ENCODE data around the gene PTGER3.

DNA sequence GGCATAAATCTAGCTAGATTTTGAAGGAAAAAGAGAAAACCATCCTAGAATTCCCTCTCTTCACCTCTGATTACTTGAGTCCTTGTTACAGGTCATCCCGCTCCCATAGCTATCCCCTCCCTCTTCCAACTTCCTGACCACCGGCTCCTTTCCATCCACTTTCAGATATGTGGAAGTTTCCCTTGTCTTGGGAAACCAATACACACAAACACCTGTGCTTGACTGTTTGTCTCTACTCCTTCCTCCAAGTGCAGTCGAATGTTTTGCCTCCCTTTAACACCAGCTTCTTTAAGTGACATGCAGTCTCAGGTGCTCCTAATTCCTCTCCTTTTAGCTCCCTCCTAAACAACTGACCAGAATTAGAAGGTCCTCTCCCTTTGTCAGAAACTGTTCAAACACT, 70.0 kb downstream of the PTGER3 start:
- TF ChIP-seq CREB1 (IDR thresholded peaks at IDR 0.05; ENCODE audit: low read depth): no peak
- TF ChIP-seq TEAD4 (IDR thresholded peaks at IDR 0.05): no peak
- no peak for TF ChIP-seq YY1 (IDR thresholded peaks at IDR 0.05; ENCODE audit: low read depth)
- TF ChIP-seq CEBPB (IDR thresholded peaks at IDR 0.05): no peak
- TF ChIP-seq EP300 (IDR thresholded peaks at IDR 0.05; ENCODE audit: borderline replicate concordance): no peak
- TF ChIP-seq TAF1 (IDR thresholded peaks at IDR 0.05; ENCODE audit: low read depth): no peak
- TF ChIP-seq MAX (IDR thresholded peaks at IDR 0.05): no peak
- TF ChIP-seq EGR1 (IDR thresholded peaks at IDR 0.05): no peak
- no peak for TF ChIP-seq REST (IDR thresholded peaks at IDR 0.05; ENCODE audit: low read depth)
- TF ChIP-seq RAD21 (IDR thresholded peaks at IDR 0.05; ENCODE audit: low read depth): no peak
- no peak for TF ChIP-seq ZBTB7A (IDR thresholded peaks at IDR 0.05; ENCODE audit: low read depth)
- no peak for TF ChIP-seq NFIC (IDR thresholded peaks at IDR 0.05)
- no peak for TF ChIP-seq FOXM1 (IDR thresholded peaks at IDR 0.05; ENCODE audit: borderline replicate concordance, low read depth)

Data from Ishikawa (cell line).